ENCODE data around the gene RNF145. TPM values are rescaled to one million over a fixed set of nuclear protein-coding genes. Genes with fewer than 3 reads are reported as not detected.

RNF145 gene
- total RNA-seq, 2 experiments from 2014 or later, result 83.7 to 94.4 TPM

DNA sequence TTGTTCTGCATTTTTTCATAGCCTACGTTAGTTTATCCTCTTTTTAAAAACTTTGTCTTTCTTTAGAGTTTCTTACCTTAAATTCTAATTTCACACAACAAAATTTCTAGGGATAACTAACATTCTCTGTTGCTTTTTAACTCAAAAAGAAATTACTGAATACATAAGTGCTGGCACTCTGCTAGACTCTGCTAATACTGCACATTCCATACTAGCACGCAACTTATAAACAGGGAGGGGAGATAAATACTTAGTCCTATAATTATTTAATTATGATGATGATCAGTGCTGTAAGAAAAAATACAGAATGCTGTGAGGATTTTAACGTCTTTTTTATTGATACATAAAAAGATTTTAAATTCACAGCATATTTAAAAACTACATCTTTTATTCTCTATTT lies 25.1 kb downstream of the RNF145 start:
- TF ChIP-seq, protein P1, sequence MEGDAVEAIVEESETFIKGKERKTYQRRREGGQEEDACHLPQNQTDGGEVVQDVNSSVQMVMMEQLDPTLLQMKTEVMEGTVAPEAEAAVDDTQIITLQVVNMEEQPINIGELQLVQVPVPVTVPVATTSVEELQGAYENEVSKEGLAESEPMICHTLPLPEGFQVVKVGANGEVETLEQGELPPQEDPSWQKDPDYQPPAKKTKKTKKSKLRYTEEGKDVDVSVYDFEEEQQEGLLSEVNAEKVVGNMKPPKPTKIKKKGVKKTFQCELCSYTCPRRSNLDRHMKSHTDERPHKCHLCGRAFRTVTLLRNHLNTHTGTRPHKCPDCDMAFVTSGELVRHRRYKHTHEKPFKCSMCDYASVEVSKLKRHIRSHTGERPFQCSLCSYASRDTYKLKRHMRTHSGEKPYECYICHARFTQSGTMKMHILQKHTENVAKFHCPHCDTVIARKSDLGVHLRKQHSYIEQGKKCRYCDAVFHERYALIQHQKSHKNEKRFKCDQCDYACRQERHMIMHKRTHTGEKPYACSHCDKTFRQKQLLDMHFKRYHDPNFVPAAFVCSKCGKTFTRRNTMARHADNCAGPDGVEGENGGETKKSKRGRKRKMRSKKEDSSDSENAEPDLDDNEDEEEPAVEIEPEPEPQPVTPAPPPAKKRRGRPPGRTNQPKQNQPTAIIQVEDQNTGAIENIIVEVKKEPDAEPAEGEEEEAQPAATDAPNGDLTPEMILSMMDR (IDR thresholded peaks at IDR 0.05), result no peak
- Mint-ChIP-seq H3K27me3 (no peaks in the 10 kb centered on the region), H3K36me3 (ENCODE audit: low read depth) (peaks cover 67% of the 10 kb centered on the region), H3K4me1 (ENCODE audit: low read depth) (peaks cover 75% of the 10 kb centered on the region), H3K9me3 (no peaks in the 10 kb centered on the region), H3K4me3 (no peak overlapping the region), H3K27ac (no peak overlapping the region)
- Histone ChIP-seq H3K4me3 (ENCODE audit: low read length) (no peak overlapping the region), H3K9me3 (ENCODE audit: control insufficient read depth in 1 of 2, insufficient read depth in 1 of 2, low read length in 2 of 2) (no peaks in the 10 kb centered on the region), H3K4me1 (ENCODE audit: insufficient read depth, low read length) (peaks cover 12% of the 10 kb centered on the region), H3K27me3 (ENCODE audit: control insufficient read depth in 1 of 2, insufficient read depth in 2 of 2, low read length in 2 of 2) (no peaks in the 10 kb centered on the region), H3K36me3 (ENCODE audit: insufficient read depth, low read length) (peaks cover 21% of the 10 kb centered on the region), H3K27ac (ENCODE audit: low read depth in 1 of 2, low read length in 2 of 2) (no peak overlapping the region)
- CTCF ChIA-PET, result no interaction called here
- intact Hi-C loops (cut with DNase I, micrococcal nuclease), result no loop called here
- no peak for ATAC-seq (ENCODE audit: poor library complexity)
- POLR2A ChIA-PET, result no interaction called here
- no peak for DNase-seq

DNA sequence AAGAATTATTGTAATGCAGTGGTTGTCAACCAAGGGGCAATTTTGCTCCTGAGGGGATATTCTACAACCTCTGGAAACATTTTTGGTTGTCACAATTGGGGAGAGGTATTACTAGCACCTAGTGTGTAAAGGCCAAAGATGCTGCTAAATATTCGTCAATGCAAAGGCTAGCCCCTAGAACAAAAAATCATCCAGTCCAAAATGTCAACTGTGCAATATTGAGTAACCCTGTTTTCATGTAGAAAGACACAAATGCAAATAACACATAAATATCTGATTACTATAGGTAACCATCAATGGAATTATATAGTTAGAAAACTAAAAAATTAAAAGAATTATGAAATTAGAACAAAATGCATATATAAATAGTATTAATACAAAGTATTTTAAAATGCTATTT lies 26.1 kb downstream of the RNF145 start:
- no peak for ATAC-seq (ENCODE audit: poor library complexity)
- H3K4me3 Mint-ChIP-seq, result no peak overlapping the region
- Histone ChIP-seq H3K4me1 (ENCODE audit: insufficient read depth, low read length) (peaks cover 12% of the 10 kb centered on the region), H3K27ac (ENCODE audit: low read depth in 1 of 2, low read length in 2 of 2) (no peak overlapping the region), H3K4me3 (ENCODE audit: low read length) (no peak overlapping the region), H3K27me3 (ENCODE audit: control insufficient read depth in 1 of 2, insufficient read depth in 2 of 2, low read length in 2 of 2) (no peaks in the 10 kb centered on the region), H3K36me3 (ENCODE audit: insufficient read depth, low read length) (peaks cover 18% of the 10 kb centered on the region), H3K9me3 (ENCODE audit: control insufficient read depth in 1 of 2, insufficient read depth in 1 of 2, low read length in 2 of 2) (no peaks in the 10 kb centered on the region)
- POLR2A ChIA-PET, result no interaction called here
- TF ChIP-seq, protein P1 (IDR thresholded peaks at IDR 0.05), result no peak
- intact Hi-C loops (cut with DNase I, micrococcal nuclease), result loop anchor here in 1 of 2 experiments (2.0 kb wide), 1 partner anchor 16 kb away; no protein-coding TSS in a partner anchor
- CTCF ChIA-PET, result no interaction called here
- no peaks in the 10 kb centered on the region for H3K27me3 Mint-ChIP-seq
- no peaks in the 10 kb centered on the region for H3K9me3 Mint-ChIP-seq
- H3K27ac Mint-ChIP-seq, result peak overlapping the region; percentile 87
- peaks cover 66% of the 10 kb centered on the region for H3K36me3 Mint-ChIP-seq (ENCODE audit: low read depth)
- DNase-seq, result no peak
- peaks cover 76% of the 10 kb centered on the region for H3K4me1 Mint-ChIP-seq (ENCODE audit: low read depth)

DNA sequence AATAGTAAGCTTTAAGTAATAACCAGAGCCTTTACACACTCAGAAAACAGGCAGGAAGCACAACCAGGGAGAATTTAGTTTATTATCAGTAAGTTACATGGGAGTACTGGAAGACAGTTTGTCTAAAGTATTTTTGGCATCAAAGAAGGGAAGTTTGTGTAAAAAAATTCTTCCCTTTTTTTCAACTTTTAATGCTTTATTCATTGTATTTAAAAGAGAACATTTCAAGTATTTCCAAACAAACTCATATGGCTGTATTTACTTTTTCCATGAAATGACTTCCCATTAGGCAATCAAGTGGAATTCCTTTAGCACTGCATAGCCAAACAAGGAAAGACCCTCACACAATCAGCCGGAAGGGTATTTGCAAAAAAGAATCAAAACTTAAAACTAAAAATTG lies 26.7 kb downstream of the RNF145 start:
- H3K4me3 ChIP-seq (ENCODE audit: low read length), result no peak overlapping the region
- Mint-ChIP-seq H3K27me3 (no peaks in the 10 kb centered on the region), H3K36me3 (ENCODE audit: low read depth) (peaks cover 62% of the 10 kb centered on the region), H3K9me3 (no peaks in the 10 kb centered on the region), H3K4me1 (ENCODE audit: low read depth) (peaks cover 74% of the 10 kb centered on the region), H3K27ac (peak overlapping the region; percentile 87), H3K4me3 (no peak overlapping the region)
- H3K4me1 ChIP-seq (ENCODE audit: insufficient read depth, low read length), result peaks cover 12% of the 10 kb centered on the region
- peaks cover 18% of the 10 kb centered on the region for H3K36me3 ChIP-seq (ENCODE audit: insufficient read depth, low read length)
- ChIA-PET CTCF (no interaction called here), POLR2A (no interaction called here)
- TF ChIP-seq, protein P1 (IDR thresholded peaks at IDR 0.05), result no peak
- DNase-seq, result no peak
- intact Hi-C loops (cut with DNase I, micrococcal nuclease), result loop anchor here in 1 of 2 experiments (2.0 kb wide), 1 partner anchor 16 kb away; no protein-coding TSS in a partner anchor
- H3K27ac ChIP-seq (ENCODE audit: low read depth in 1 of 2, low read length in 2 of 2), result no peak overlapping the region
- ATAC-seq (ENCODE audit: poor library complexity), result no peak
- no peaks in the 10 kb centered on the region for H3K27me3 ChIP-seq (ENCODE audit: control insufficient read depth in 1 of 2, insufficient read depth in 2 of 2, low read length in 2 of 2)
- H3K9me3 ChIP-seq (ENCODE audit: control insufficient read depth in 1 of 2, insufficient read depth in 1 of 2, low read length in 2 of 2), result no peaks in the 10 kb centered on the region
